HCT116 (cell line): ENCODE measurements around the gene MED27. TPM values are rescaled to one million over a fixed set of nuclear protein-coding genes. Genes with fewer than 3 reads are reported as not detected.

Source experiments
- ATAC-seq: fragments of 200-7000 bp; cut with Tn5 transposase; 2 replicates; pipeline ENCODE4 v1.9.1; 2020; ENCODE audit warnings: mild to moderate bottlenecking, moderate library complexity
- BruUV-seq: library from RNA; stranded (reverse); fragments of 400-500 nt; replicated peaks from 2 replicates; lab custom pipeline; 2021; lab: Mats Ljungman, UMichigan
- CTCF ChIA-PET: fragments of 300-600 bp; sonication (Branson Sonifier 250); formaldehyde crosslinking; loops from one replicate; lab custom pipeline; 2021; ENCODE audit warnings: antibody characterized with exemption; lab: Charles Lee
- POLR2A ChIA-PET: fragments of 300-600, 350-600 bp; sonication (Branson Sonifier 250); formaldehyde crosslinking; loops from one replicate; lab custom pipeline; 2021; ENCODE audit warnings: antibody characterized with exemption; lab: Charles Lee
- RAD21 ChIA-PET, 2 experiments: fragments of 300-600 bp; sonication (Branson Sonifier 250); formaldehyde crosslinking; loops; one replicate each; lab custom pipeline; 2023; ENCODE audit warnings: low total read pairs in 2 of 2; ENCODE audit not compliant: uncharacterized antibody in 2 of 2, unreplicated experiment in 2 of 2, low non-redundant PET in 1 of 2; lab: Charles Lee
- DNase-seq: peaks from one replicate; pipeline ENCODE4 v3.0.0-alpha.2; 2010; ENCODE audit warnings: low read depth, low spot score
- H2AFZ ChIP-seq: fragments of 200-600 bp; shearing (Covaris generic), sonication (generic); 2 replicates; pipeline ENCODE4 v1.6.1; 2017; ENCODE audit warnings: low read depth, mixed run types, mixed read lengths, antibody characterized with exemption, low read length; ENCODE audit not compliant: poor library complexity, severe bottlenecking
- H3K27ac ChIP-seq: 2 replicates; pipeline ENCODE4 v1.5.1; 2012; ENCODE audit warnings: low read depth, low read length
- H3K27me3 ChIP-seq: fragments of 200-600 bp; sonication (generic); 2 replicates; pipeline ENCODE4 v1.6.1; 2016; ENCODE audit warnings: mixed run types, low read length, mixed read lengths; ENCODE audit not compliant: insufficient read depth
- H3K36me3 ChIP-seq, 2 experiments: fragments of 200-500 bp in 1 of 2; fragments of 200-600 bp in 1 of 2; sonication (Bioruptor generic) in 1 of 2; sonication (generic) in 1 of 2; 2 replicates each; pipeline versions ENCODE4 v1.5.1 to v1.6.1; 2014 to 2016; ENCODE audit warnings: low read length in 2 of 2, inconsistent platforms in 1 of 2, mixed read lengths in 1 of 2, mixed run types in 1 of 2; ENCODE audit not compliant: insufficient read depth in 2 of 2, control insufficient read depth in 1 of 2
- H3K4me1 ChIP-seq, 2 experiments: fragments of 200-600 bp in 1 of 2; sonication (generic) in 1 of 2; 2 replicates each; pipeline versions ENCODE4 v1.5.1 to v1.6.1; 2012 to 2017; ENCODE audit warnings: low read length in 2 of 2, inconsistent platforms in 1 of 2, mild to moderate bottlenecking in 1 of 2, mixed read lengths in 1 of 2, mixed run types in 1 of 2, moderate library complexity in 1 of 2; ENCODE audit not compliant: insufficient read depth in 2 of 2, control insufficient read depth in 1 of 2
- H3K4me2 ChIP-seq: fragments of 200-600 bp; sonication (generic); 2 replicates; pipeline ENCODE4 v1.6.1; 2017; ENCODE audit warnings: mixed run types, low read length, mixed read lengths
- H3K4me3 ChIP-seq, 2 experiments: fragments of 200-600 bp in 1 of 2; sonication (generic) in 1 of 2; replicated peaks in 1 of 2; 2 replicates each; pipeline ENCODE4 v1.5.1; 2011 to 2016; ENCODE audit warnings: low read length in 2 of 2, control low read depth in 1 of 2, low read depth in 1 of 2, mild to moderate bottlenecking in 1 of 2, mixed read lengths in 1 of 2, mixed run types in 1 of 2
- H3K79me2 ChIP-seq: fragments of 200-600 bp; sonication (generic); 2 replicates; pipeline ENCODE4 v1.6.1; 2017; ENCODE audit warnings: mild to moderate bottlenecking, mixed run types, low read length, moderate library complexity, mixed read lengths; ENCODE audit not compliant: insufficient read depth
- H3K9ac ChIP-seq: fragments of 200-600 bp; sonication (generic); 2 replicates; pipeline ENCODE4 v1.6.1; 2016; ENCODE audit warnings: low read length, mixed read lengths
- H3K9me2 ChIP-seq: fragments of 200-600 bp; sonication (generic), shearing (Covaris generic); 2 replicates; pipeline ENCODE4 v1.6.1; 2017; ENCODE audit warnings: mixed run types, mild to moderate bottlenecking, moderate library complexity; ENCODE audit not compliant: insufficient read depth
- H3K9me3 ChIP-seq, 2 experiments: fragments of 200-500 bp in 1 of 2; fragments of 200-600 bp in 1 of 2; sonication (Bioruptor generic) in 1 of 2; sonication (generic) in 1 of 2; 2 replicates each; pipeline ENCODE4 v1.6.1; 2014 to 2017; ENCODE audit warnings: low read length in 2 of 2, mixed read lengths in 2 of 2, inconsistent platforms in 1 of 2, low read depth in 1 of 2, mild to moderate bottlenecking in 1 of 2, mixed run types in 1 of 2, moderate library complexity in 1 of 2; ENCODE audit not compliant: control insufficient read depth in 1 of 2, insufficient read depth in 1 of 2
- H4K20me1 ChIP-seq: fragments of 200-600 bp; sonication (generic), shearing (Covaris generic); 2 replicates; pipeline ENCODE4 v1.6.1; 2017; ENCODE audit warnings: mixed run types, mild to moderate bottlenecking, moderate library complexity; ENCODE audit not compliant: insufficient read depth
- CEBPB ChIP-seq: IDR thresholded peaks from 2 replicates; pipeline ENCODE4 v1.6.1; 2012; ENCODE audit warnings: low read depth
- ELF1 ChIP-seq: IDR thresholded peaks from 2 replicates; pipeline ENCODE4 v1.6.1; 2012; ENCODE audit warnings: low read depth, borderline replicate concordance
- RAD21 ChIP-seq: IDR thresholded peaks from 2 replicates; pipeline ENCODE4 v1.6.1; 2012; ENCODE audit warnings: low read depth, mild to moderate bottlenecking
- SRF ChIP-seq: IDR thresholded peaks from 2 replicates; pipeline ENCODE4 v1.6.1; 2012; ENCODE audit warnings: low read depth
- TCF7L2 ChIP-seq: IDR thresholded peaks from 2 replicates; pipeline ENCODE4 v1.7.0; 2011; ENCODE audit warnings: borderline replicate concordance, inconsistent platforms; ENCODE audit not compliant: insufficient read depth, insufficient read length; ENCODE audit errors: extremely low read depth
- intact Hi-C: fragments of 100-400 bp; cut with micrococcal nuclease; formaldehyde crosslinking; loops from 2 replicates; pipeline ENCODE4 v1.10.0; 2022
- total RNA-seq: library from RNA; stranded (reverse); gene quantifications from one replicate; pipeline ENCODE4 v1.2.1, GENCODE V29; 2021; ENCODE audit not compliant: unreplicated experiment
- TF ChIP-seq, protein P1 (sequence below): IDR thresholded peaks from 2 replicates; pipeline ENCODE4 v1.6.1; 2012; ENCODE audit warnings: low read depth

The MED27 gene
- total RNA-seq, 1 experiment from 2014 or later, result 26.9 TPM

- H3K9me3 ChIP-seq, result no peaks in the 10 kb centered on the region
- no peak for ATAC-seq
- CTCF ChIA-PET, result no interaction called here
- H3K4me2 ChIP-seq, result no peak overlapping the region
- peaks cover 25% of the 10 kb centered on the region for H3K79me2 ChIP-seq
- intact Hi-C loops, result no loop called here
- RAD21 ChIA-PET, result no interaction called here
- no peak overlapping the region for H3K27ac ChIP-seq
- H3K4me3 ChIP-seq, result no peak overlapping the region
- H3K27me3 ChIP-seq, result no peaks in the 10 kb centered on the region
- no peaks in the 10 kb centered on the region; the same call in 1 of the 2 replicates for H4K20me1 ChIP-seq
- BruUV-seq, result no TSS peak
- TF ChIP-seq, protein P1, sequence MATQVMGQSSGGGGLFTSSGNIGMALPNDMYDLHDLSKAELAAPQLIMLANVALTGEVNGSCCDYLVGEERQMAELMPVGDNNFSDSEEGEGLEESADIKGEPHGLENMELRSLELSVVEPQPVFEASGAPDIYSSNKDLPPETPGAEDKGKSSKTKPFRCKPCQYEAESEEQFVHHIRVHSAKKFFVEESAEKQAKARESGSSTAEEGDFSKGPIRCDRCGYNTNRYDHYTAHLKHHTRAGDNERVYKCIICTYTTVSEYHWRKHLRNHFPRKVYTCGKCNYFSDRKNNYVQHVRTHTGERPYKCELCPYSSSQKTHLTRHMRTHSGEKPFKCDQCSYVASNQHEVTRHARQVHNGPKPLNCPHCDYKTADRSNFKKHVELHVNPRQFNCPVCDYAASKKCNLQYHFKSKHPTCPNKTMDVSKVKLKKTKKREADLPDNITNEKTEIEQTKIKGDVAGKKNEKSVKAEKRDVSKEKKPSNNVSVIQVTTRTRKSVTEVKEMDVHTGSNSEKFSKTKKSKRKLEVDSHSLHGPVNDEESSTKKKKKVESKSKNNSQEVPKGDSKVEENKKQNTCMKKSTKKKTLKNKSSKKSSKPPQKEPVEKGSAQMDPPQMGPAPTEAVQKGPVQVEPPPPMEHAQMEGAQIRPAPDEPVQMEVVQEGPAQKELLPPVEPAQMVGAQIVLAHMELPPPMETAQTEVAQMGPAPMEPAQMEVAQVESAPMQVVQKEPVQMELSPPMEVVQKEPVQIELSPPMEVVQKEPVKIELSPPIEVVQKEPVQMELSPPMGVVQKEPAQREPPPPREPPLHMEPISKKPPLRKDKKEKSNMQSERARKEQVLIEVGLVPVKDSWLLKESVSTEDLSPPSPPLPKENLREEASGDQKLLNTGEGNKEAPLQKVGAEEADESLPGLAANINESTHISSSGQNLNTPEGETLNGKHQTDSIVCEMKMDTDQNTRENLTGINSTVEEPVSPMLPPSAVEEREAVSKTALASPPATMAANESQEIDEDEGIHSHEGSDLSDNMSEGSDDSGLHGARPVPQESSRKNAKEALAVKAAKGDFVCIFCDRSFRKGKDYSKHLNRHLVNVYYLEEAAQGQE, result no peak
- TF ChIP-seq RAD21 (no peak), ELF1 (no peak), SRF (no peak), TCF7L2 (no peak), CEBPB (no peak)
- no peak overlapping the region for H3K9ac ChIP-seq
- DNase-seq, result no peak
- no peaks in the 10 kb centered on the region for H3K4me1 ChIP-seq
- H3K36me3 ChIP-seq, result no peaks in the 10 kb centered on the region
- H3K9me2 ChIP-seq, result no peaks in the 10 kb centered on the region
- H2AFZ ChIP-seq, result no peak overlapping the region
- POLR2A ChIA-PET, result no interaction called here
Measured at GRCh38 chr9:132020820-132021510, 58.7 kb downstream of the MED27 start.
